Activated effector memory CD4-positive, alpha-beta T cell treated with Interleukin-2 at 50 U/mL for 16 hours (primary cell): ENCODE measurements around the gene CABLES1.
"Not testable (repeated sequence)": the region's sequence is repeated elsewhere in the genome, so short reads cannot be mapped to it uniquely, and the experiment has no call there.

Source experiments
- DNase-seq: peaks from one replicate; pipeline ENCODE4 v3.0.0-alpha.2; 2020

The CABLES1 gene

DNA sequence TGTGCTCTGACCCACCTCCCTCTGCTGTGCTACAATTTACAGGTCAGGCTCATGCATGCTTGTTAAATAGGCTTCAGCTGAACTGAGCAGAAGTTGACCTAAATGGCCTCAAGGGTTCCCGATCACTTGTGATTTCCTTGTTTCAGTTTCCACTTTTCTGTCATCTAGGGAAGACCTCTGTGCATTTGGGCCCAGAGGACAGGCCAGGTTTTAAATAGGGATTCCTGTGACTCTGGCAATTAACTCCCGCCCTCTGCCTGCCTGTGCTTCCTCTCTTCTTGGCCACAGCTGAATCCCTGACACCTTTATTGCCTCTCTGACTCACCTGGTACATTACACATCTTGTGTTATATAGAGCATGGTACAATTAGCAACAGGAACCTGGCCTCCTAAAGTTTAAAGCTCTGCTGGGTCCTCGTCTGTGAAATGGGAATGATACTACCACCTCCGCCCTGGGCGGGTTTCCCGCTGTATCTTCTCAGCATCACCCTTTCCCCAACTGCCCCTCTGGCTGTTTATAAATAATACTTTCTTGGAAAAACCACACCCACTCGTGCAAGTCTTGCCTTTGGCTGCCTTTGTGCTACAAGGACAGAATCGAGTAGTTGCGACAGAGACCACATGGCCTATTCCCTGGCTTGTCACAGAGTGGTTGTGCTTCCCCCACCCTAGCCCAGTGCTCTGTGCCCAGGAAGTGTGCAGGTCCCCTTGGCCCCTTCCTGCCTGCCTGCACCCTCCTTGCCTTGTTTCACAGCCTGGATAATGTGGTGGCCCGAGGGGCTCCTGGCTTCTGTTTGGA is 7.9 kb downstream of the CABLES1 start:
- no peak for DNase-seq

DNA sequence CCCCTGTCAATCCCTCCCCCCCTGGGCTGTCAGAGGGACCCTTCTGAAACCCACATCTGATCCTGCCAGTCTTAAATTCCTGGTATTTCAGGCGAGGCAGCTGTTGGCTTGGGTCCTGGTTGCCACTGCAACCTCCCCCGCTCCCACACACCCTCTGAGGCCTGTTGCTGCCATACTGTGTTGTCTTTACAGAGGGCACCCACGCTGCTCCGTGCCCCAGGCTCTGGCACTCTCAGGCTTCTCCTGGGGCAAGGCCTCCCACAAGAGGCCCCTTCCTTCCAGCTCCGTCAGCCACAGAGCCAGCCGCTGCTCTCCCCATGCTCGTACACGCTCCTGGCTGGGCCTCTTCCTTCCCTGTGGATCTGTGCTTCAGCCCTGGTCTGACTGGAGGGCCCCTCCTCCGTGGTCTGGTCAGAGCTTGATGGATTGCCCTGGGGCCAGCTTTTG is 8.6 kb downstream of the CABLES1 start:
- DNase-seq: no peak

DNA sequence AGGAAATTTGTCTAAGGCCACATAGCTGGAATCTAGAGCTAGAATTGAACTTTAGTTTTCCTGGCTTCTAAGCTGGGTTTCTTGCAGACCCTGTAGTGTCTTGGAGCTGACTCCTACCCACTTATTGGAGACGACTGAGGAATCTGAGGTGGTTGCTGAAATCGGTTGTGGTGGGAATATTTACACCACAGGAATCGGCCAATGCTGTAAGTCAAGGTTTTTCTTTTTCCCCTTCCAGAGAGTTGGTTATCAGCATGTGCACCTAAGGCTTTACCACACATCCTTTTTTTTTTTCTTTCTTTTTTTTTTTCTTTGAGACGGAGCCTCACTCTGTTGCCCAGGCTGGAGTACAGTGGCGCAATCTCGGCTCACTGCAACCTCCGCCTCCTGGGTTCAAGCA is 9.4 kb downstream of the CABLES1 start:
- no peak for DNase-seq

GRCh38 chr18:23145621-23146020 is 10.3 kb downstream of the CABLES1 start:
- DNase-seq: no peak

GRCh38 chr18:23146861-23147469 is 11.7 kb downstream of the CABLES1 start:
- no peak for DNase-seq

- DNase-seq: no peak
Observed at GRCh38 chr18:23148382-23148781, 13.1 kb downstream of the CABLES1 start.

- no peak for DNase-seq
Observed at GRCh38 chr18:23149570-23149969, 14.3 kb downstream of the CABLES1 start.

GRCh38 chr18:23151414-23152099 is 16.3 kb downstream of the CABLES1 start:
- DNase-seq: no peak

GRCh38 chr18:23154030-23154429 is 18.7 kb downstream of the CABLES1 start:
- no peak for DNase-seq

DNA sequence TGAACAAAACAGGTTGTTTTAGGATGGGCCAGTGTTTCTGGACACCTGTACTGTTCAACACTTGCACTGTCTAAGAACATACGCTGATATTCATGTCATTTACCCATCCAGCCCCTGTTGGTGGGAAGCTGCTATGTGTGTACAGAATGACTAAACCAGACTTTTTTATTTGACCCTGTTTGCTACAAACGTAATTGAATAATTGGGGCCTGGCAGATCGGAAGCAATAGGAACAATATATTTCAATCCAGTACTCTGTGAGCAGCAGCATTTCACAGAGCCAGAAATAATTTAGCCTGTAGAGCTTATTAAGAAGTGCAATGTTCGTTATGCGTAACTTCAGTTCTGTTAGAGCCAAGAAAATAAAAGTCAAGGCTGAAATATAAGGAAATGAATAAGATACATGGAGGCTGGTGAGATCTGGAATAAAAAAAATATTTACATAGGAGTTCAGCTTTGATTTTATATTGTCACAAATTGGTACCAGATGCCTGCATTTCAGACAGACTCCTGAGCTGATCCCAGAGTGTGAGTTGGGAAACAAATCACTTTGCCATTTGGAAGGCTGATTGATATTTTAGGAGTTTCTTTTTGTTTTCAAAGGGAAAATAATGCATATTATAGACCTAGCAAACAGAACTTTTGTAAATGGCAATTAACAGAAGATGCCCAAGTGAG is 19.7 kb downstream of the CABLES1 start:
- no peak for DNase-seq

- no peak for DNase-seq
Observed at GRCh38 chr18:23155537-23155936, 20.3 kb downstream of the CABLES1 start.

DNA sequence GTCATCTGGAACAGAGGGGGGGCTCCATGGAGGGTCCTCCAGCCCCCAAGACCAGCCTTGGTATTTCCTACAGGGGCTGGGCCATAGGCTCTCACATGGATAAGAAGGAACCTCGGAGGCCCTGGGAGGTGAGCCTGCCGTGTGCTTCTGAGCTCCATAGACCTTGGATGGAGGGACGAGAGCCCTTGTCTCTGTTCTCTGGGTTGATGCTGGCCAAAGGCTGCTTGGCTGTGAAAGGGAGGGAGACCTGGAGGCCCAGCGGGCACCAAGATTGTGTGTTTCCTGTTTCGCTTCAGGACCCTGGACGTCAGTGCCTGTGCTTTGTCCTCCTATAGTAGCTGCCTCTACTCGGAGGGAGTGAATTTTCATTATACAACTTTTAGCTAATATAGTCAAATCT is 20.8 kb downstream of the CABLES1 start:
- DNase-seq: no peak

GRCh38 chr18:23158058-23158457 is 22.8 kb downstream of the CABLES1 start:
- no peak for DNase-seq

GRCh38 chr18:23158884-23159283 is 23.6 kb downstream of the CABLES1 start:
- DNase-seq: not testable (repeated sequence)

DNA sequence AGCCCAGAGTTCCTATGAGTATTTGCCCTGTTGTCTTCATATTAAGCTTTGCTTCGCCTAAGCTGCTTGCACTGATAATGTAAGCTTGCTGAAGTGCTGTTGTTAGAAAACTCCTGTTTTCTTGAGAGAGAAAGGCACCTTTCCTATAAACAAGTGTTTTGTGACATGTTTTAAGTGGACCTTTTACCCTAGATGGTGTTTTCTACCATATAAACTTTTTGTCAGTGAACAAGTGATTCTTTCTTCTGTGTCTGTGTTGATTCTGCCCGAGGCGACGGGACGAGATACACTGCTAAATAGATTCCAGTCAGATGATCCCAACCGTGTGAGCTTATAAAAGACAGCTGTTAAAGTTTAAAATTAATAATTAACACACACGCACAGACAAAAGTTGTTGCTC is 24.1 kb downstream of the CABLES1 start:
- DNase-seq: no peak

- DNase-seq: no peak
Observed at GRCh38 chr18:23162473-23162872, 27.2 kb downstream of the CABLES1 start.

DNA sequence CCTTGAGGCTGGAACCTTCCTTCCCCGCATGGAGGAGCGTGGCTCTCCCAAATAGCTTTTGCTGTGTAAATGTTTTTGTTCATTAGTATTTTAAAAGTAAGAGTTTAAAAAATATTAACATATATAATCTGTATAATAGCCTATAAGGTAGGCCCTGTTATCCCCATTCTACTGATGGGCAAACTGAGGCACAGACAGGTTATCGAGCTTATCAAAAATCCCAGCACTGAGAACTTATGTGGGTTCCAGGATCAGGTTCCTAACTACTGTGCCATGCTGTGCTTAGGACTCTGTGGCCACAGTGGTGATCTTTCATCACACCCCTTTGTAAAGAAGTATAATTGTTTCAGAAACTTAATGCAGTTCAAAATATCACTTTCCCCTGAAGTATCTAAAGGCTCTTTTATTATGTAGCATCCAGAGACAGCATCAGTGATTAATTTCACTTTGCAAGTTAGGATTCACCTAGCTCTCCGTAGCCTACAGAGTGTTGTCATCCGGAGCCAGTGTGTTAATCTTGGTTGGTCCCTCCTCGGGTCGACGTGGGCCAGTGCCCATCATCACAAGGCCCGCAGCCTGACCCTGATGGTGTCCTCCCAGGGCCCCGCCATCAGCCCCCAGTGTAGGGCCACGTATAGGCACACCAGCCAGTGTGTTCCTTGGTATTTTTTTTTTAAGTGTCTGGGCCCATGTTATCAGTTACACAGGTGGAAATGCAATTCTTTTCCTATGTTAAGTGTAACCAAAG is 28.7 kb downstream of the CABLES1 start:
- DNase-seq: no peak

- DNase-seq: no peak
Observed at GRCh38 chr18:23165271-23166068, 30.2 kb downstream of the CABLES1 start.

DNA sequence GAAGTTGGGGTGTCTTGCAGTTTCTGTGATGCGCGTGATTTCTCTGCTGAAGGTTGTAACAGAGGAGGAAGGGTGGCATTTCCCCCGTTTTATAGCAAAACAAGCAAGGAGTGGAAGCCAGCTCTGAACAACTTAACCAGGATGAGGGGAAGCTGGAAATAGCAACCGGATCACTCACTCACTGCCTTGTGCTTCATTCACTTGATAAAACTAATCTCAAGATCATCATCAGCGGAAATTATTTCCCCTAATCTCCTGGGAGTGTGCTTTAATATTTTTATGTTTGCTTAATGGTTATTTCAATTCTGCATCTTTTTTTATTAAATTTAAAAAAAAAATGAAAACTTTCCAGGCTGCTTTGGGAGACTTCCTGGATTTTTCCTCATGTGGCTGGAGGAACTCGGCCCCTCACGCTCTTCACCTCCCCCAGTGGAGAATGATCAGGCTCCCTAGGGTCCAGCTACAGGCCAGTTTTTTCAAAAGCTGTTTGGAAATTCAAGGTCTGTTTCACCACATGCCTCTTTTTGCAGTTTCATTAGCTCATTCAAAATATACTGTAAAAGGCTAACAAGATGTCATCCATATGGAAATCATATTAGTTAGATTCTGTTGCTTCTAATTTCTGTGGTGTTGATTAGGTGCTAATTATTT is 31.7 kb downstream of the CABLES1 start:
- DNase-seq: no peak

GRCh38 chr18:23169673-23170044 is 34.4 kb downstream of the CABLES1 start:
- no peak for DNase-seq

DNA sequence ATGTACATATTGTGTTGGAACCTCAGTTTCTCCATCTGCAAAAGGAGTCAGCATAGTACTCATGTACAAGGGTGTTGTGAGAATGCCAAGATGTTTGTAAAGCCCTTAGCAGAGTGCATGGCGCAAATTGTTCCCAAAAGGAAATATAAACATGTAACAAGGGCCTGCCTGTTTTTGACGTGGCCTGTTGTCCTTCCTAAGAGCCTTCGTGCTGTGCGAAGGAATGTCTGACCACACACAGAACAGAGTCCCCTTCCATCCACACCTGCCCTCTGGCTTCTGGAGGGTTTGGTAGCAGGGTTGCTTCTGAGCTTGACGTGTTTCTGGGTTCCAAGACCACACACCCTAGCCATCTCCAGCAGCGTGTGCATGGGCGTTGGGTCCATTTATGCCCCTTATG is 34.9 kb downstream of the CABLES1 start:
- DNase-seq: no peak
